OCI-M2 (cell line): ENCODE results near the gene DCUN1D2.
"Not testable (repeated sequence)": the region's sequence is repeated elsewhere in the genome, so short reads cannot be mapped to it uniquely, and the experiment has no call there.

ENCODE experiments used
- DNase-seq: peaks from one replicate; lab custom pipeline; 2025; ENCODE audit not compliant: unreplicated experiment; lab: John Stamatoyannopoulos, UW

Gene DCUN1D2

DNA sequence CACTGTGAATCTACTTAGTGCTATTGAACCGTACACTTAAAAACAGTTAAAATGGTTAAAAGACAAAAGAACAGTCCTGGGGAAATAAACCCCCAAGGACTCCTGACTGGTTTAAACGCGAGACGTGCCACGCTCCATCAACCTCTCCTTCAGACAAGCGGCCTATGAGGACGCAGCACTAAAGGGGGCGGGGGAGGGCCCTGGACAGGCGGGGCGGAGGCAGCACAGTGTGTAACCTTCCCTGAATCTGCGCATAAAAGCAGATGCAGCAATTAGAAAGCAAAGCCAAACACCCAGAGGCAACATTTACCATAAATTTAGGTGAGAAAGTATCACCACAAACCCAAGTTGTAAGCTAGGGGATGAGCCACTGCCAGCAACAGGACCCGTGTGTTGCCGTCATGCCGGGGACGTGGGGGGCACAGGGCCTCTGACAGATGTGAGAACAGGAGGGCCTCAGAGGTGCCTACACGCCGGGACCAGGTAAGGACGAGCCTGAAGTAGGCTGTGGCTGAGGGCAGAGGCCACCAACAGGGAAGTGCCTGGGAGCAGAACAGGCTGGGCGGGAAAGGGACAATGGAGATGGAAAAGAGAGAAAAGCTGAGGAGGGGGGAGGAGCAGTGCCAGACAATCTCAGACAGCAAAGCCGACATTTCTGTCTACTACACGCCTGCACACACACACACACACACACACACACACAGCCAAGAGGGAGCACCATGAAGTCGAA, 21.9 kb downstream of the DCUN1D2 start:
- DNase-seq: no peak

DNA sequence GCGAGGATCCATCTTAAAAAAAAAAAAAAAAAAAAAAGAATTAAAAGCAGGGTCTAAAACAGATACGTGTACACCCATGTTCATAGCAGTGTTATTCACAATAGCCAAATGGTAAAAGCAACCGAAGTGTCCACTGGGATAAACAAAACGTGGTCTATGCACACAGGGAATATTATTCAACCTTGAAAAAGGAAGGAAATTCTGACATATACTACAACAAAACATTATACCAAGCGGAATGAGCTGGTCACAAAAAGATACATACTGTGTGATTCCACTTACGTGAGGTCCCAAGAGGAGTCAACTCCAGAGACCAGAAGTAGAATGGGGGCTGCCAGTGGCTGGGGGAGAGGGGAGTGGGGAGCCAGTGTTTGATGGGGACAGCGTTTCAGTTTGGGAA, 22.5 kb downstream of the DCUN1D2 start:
- DNase-seq: no peak

DNA sequence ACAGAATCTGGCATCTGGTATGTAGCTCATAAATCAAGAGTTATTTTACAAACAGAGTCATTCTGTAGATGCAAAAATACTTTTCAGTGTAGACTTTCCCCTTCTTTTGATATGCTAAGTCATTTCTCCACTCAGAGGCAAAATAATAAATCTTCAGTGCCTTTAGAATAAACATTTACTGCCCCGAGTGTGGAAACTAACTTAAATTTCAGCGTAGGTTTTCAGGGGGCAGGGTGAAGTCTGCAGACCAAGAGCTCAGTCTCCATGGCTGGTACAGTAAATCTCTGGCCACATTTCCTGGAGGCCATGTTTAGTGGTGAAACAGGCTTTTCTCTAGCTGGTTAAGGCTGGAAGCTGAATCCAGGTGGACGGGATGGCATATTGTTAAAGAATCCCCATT, 24.1 kb downstream of the DCUN1D2 start:
- no peak for DNase-seq

DNA sequence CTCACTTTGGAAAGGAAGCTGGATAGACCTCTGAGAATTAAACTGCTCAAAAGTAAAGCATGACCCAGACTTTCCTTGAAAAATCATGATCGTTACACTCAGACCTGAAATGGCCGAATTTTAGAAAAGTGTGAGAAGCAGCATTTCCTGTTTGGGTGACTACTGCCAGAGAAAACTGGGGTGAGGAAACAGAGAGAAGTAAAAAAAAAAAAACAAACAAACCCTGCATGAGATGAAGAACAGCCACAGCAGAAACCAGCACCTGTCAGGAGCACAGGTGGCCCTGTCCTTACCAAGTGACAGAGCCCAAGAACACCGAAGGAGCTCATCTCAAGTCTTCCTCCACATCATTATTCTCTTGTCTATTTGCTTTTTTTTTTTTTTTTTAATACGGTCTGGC, 25.2 kb downstream of the DCUN1D2 start:
- no peak for DNase-seq

DNA sequence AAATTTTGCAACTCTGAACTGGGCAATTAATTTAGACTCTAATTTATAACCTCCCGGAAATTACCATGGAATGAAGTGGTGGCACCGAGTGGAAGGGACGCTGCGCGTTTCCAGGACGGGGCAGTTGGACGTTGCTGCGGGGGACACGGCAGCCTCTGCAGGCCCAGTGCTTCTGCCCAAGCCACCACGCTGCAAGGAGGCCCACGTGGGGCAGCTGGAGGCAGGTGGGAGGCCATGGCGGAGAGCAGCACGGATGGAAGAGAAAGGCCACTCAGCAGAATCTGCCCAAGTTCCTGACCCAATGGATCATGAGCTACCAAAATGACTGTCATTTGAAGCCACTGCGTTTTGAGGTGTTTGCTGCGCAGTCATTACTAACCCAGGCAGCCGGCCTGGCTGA, 26.0 kb downstream of the DCUN1D2 start:
- DNase-seq: no peak

DNA sequence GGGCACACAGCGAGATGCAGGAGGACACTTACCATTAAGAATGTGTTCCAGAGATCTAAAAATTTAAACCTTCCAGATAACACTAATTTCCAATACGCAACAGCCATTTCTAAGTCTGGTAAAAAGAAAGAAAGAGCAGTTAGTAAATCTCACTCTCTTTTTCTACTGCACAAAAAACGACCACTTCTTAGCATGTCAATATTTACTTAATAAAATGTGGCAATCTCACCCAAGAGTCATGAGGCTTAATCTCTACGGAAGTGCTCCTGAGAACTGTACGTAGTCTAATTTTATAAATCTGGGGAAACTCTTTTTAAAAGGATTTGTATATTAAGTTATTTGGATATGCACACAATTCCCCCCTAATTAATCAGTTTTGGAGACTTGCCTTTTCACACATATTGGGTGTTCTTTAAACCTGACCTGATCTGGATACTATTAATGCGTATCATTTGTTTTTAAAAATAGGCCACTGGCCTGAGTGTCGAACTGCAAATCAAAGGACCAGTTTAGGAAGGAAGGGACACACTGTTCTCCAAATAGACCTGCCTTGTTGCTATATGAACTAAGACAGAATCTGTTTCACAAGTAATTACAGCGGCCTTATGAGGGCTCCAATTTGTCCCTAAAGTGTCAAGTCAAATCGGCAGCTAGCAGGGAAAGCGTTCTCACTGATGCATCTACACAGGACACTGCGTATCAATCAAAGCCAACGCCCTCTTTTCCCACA, 29.3 kb downstream of the DCUN1D2 start:
- no peak for DNase-seq

DNA sequence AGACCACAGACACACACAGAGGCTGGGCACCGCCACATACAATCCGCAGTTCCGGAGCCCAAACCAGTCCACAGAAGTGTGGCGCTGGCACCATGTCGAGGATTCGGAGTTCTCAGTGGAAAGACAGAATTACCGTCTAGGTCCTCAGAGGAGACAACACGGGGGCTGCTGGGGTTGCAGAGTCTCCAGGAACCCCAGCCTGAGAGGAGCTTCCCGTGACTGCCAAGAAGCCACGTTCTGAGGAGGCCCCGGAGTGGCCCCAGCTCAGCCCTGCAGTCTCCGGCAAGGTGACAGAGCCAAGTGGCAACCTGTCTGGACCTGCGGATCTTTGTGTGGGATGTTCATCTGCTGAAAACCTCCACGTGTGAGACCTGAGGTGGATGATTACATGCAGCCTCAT, 29.9 kb downstream of the DCUN1D2 start:
- DNase-seq: no peak

DNA sequence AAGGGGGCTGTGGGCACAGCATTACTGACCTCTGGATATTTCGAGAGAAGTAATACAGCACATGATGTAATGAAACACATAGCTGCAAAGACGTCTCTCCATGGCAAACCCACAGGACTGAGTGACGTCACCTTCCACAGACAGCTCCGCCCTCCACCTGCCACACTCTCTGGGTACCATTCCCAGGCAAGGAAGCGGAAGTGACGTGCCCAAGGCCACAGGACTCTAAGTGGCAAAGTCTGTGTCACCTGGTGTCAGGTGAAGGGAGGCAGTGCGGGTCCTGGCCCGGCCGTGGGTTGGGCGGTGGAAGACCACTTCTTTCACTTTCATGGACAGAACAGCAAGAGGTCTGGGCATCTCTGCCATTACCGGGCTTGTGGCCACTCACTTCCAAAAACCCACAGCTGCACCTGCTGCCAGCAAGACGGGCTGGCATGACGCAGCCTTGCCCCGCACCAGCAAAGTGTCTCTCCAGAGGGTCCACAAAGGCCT, 30.4 kb downstream of the DCUN1D2 start:
- DNase-seq: no peak

DNA sequence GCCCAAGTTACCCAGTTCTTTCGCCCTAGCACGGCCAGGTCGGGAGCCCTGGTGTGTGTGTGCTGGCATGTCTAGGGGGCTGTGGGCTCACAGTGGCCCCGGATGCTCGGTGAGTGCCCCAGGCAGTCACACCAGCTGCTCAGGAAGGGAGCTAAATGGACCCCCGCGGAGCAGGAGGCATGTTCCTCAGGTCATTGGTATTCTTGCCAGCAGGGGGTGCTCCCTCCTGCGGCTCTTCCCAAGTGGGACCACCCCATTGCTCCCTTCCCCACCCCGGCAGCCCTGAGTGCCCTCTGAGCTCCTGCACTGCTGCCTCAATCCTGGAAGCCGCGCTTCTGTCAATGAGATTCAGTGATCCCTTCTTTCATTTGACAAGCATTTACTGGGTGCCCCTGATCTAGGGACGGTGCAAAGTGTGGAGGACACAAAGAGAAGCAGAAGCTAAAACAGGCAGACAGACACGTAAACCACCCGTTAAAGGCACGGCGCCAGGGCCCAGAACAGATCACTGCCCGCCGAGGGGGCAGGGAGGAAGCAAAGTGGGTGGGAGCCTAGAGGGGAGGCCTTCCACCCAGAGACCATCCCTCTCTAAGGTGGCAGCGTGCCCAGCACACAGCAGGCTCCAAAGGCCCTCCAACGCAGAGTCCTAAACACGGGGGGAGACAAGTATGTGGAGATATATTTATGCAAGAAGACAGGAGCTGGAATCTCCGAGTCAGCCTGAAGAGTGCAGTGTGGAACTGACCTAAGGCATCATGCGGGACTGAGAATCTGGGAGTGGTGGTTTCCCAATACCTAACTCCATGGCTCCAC, 32.1 kb downstream of the DCUN1D2 start:
- no peak for DNase-seq

DNA sequence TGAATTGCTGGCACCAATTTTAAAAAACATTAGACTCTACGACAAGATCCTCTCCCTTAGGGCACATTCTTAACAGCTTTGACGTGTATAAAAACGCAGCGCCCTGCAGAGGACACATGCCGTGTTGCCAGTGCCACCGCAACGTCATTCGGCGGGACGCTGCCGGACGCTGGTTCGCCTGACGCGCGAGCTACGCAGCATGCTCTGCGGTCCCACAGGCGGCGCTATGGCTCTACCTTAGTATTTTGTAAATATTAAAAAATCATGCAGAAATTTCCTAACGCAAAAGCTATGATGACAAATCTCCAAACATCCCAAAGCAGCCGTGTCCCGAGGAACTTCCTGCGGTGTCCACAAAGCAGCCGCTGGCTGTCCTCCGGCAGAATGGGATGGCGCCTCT, 33.0 kb downstream of the DCUN1D2 start:
- no peak for DNase-seq

DNA sequence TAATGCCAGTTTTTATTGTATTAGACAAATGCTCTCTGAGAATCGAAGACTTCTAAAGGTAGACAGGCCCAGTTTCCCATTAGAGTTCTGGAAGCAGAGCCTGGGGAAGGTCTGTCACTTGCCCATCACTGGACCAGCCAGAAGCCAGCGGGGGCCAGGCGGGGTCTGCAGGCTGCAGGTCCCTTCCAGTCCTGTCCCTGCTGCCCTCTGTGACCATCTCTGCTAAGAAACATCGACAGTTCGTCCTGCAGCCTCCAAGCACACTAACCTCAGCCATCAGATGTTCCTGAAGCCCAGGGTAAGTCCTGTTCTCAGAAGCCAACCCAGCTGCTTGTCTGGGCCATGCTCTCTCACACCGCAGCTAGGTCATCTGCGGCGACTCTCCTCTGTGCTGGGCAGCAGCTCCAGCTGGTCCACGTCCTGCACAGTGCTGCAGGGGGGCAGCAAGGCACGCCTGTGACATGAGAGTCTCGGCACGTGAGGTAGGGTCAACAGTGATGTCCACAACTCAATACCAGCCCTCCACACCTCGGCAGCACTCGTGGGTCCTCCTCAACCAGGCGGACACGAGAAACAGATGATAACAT, 34.3 kb downstream of the DCUN1D2 start:
- no peak for DNase-seq

DNA sequence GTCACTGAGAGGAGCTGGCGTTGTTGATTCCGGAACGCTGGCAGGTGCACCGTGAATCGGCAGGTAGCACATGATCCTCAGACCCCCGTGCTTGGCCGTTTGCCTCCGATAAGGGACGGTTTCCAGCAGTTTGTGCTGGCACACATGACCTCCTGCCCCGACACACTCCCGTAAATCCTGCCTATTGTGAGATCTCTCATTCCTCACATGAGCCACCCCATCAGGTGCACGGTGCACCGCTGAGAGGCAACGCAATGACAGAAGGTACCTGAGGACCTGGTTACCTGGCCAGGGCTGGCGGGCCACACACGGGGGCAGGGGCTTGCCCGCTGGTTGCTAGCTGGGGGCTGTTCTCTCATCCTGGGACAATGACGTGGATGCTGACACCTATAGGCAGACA, 35.1 kb downstream of the DCUN1D2 start:
- no peak for DNase-seq

DNA sequence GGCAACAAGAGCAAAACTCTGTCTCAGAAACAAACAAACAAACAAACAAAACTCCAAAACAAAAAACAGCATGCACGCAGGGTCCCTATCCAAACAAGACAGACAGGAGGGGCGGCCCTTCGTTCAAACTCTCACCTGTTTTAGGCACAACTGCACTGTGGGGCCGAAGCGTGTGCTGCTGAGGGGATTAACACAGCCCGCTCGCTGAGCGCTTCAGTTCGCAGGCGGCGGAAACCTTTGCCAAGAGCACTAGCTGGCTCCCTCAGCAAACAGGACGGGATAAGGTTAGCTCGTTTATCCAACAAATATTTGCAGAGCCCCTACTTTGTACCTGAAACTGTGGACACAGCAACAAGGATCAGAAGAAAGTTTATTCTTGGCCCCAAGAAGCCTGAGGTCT, 35.6 kb downstream of the DCUN1D2 start:
- DNase-seq: no peak

DNA sequence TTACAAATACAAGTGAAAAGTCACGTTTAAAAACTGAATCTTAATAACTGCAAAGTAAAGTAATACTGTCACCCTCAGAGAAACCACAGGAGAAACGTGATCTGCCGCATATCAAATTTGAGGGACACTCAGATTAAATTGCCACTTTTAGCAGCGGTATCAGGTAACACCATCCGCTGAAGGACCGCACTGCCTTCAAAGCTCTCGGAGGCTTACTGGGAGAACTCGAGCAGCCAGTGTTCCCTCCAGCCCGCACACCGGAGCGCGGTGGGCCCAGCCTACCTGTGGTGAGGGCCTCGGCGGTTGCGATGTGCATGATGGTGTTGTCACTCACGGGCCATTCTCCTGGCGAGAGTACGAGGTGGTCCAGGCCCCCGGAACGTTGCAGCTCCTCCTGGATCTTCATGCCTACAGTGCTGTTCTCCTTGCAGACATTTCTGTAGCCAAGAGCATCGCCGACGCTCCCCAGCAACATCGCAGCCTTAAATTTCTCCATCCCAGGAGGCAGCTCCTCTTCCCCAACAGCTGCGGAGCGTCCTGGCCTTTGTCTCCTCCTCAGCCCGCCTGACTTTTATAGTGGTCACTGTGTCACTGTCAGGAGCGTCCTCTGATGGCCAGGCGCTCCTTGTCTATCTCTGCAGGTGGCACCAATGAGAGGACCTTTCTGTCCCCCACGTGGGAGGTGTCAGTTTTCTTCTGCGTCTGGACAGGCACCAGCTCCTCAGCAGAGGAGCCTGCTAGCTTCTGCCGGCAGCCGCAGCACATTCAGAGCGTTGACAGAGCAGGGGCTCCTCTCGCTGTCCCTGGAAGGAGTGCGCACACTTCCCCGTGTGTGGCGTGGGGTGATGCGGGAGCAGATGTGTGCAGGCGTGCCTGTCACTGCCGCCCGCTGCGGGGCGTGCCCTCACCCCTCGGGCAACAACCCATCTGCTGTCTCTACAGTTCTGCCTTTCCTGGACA, 37.3 kb downstream of the DCUN1D2 start, which contains the start of gene ADPRHL1:
TSS of gene ADPRHL1 (minus strand) at position 547 of the 960 bp plus-strand sequence. CDS start at position 496, 51 bp downstream.
- no peak for DNase-seq

DNA sequence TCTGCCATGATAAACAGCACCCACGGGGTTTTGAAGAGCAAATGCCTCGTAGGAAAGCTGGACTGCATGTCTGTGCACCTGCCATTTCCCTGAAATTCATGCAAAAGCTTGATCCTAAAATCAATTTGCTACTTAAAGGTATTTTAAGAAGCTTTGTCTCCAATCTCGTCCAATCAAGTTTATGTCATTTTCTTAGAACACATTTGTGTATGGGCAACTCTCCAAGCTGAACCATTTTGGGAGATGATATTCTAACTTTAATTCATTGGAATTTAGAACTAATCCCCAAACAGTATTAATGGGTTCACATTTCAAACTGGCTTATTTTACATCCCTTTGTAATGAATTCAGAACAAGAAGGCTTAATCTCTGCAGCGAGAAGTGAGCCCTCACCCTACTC, 38.0 kb downstream of the DCUN1D2 start:
- no peak for DNase-seq

DNA sequence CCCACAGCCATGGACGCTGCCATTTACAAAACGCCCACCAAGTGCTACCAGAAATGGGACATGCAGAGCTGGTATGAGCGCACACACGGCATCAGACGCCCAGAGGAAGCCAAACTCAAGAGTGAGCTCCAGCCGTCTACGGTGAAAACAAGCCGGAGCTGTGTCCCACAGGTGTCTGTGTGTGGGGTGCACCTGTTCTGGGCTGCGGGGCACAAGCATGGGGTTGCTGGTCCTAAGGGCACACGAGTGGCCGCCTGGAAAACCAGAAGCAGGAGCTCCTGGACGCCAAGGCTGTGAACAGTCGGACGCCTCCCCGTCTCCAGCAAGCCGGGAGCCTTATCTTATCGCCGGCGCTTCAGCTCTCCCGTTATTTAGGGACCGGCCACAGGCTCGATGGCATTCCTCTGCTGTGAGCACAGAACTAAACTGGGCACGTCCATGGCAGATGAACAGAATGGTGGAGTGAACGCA, 38.5 kb downstream of the DCUN1D2 start:
- DNase-seq: no peak

DNA sequence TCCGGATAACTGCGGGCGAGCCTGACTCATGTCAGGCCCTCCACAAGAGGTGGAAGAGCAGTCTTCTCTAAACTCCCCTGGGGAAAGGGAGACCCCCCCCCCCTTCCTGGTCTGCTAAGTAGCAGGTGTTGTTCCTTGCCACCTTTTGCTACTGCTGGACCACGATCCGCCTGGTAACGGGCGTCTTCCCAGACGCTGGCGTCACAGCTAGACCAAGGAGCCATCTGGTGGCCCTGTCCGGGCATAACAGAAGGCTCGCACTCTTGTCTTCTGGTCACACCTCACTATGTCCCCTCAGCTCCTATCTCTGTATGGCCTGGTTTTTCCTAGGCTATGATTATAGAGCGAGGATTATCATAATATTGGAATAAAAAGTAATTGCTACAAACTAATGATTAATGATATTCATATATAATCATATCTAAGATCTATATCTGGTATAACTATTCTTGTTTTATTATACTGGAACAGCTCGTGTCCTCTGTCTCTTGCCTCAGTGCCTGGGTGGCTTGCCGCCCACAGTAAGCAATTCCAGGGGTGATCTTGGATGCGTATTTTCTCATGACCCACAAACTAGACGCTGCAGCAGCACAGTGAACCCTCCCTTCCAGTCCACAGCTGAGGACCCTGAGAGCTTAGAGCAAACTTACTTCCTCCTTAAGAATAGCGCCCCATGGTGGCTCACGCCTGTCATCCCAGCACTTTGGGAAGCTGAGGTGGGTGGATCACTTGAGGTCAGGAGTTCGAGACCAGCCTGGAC, 39.5 kb downstream of the DCUN1D2 start:
- DNase-seq: not testable (repeated sequence)

DNA sequence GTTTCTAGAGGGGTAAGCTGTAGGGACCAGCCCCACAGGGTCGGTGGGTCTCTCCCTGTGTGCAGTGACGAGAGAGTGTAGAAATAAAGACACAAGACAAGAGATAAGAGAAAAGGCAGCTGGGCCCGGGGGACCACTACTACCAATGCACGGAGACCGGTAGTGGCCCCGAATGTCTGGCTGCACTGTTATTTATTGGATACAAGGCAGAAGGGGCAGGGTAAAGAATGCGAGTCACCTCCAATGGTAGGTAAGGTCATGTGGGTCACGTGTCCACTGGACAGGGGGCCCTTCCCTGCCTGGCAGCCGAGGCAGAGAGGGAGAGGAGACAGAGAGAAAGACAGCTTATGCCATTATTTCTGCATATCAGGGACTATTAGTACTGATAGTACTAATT, 40.2 kb downstream of the DCUN1D2 start:
- not testable (repeated sequence) for DNase-seq

DNA sequence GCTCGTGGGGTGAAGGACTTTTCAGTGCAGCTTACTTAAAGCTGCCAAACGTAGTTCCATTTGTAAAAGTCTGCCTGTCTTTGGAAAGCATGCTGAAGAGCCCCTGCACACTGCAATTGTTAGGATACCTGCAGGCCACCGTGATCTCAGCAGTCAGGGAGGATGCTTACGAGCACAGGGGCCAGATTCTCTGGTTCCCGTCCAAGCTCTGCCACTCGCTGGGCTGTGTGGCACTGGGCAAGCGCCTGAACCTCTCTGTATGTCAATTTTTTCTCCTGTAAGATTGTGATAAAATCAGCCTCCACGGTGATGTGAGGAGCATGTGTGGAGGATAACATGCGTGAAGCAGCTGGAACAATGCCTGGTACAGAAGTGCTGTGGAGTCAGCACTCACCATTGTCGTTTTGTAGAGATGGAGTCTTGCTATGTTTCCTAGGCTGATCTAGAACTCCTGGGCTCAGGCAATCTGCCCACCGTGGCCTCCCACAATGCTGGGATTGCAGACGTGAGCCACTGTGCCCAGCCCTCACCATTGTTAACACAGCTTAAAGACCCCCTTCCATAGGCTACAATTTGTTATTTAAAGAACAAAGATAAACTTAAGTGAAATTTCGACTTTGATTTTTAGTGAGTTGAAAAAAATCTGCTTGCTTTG, 40.7 kb downstream of the DCUN1D2 start:
- DNase-seq: no peak
